ENCODE data around the gene SORT1.

DNA sequence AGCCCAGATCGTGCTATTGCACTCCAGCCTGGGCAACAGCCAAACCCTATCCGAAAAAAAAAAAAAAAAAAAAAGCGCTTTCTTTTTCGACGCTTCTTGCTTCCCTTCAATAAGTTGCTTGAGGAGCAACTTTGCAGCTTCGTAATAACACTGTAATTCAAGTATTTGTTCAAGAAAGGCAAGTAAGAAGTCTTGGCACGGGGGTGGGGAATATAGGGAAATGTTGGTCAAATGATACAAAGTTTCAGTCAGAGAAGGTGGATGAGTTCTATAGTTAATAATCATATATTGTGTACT, 29.4 kb upstream of the SORT1 start:
- TF ChIP-seq EZH2 (IDR thresholded peaks at IDR 0.05): no peak
- no peak for TF ChIP-seq POLR2AphosphoS5 (IDR thresholded peaks at IDR 0.05; ENCODE audit: borderline replicate concordance, low read depth, low read length)
